ENCODE results near the gene LRRC8E. TPM values are rescaled to one million over a fixed set of nuclear protein-coding genes. Genes with fewer than 3 reads are reported as not detected.

Gene LRRC8E
- total RNA-seq, 1 experiment from 2014 or later = 3.0 TPM

GRCh38 chr19:7930765-7931164 is 42.5 kb downstream of the LRRC8E start:
- POLR2A ChIA-PET = interaction anchor here (0.6 to 0.9 kb wide), 3 partner anchors 13 to 138 kb away, joined by 3 to 5 read pairs (median 3); partner anchors contain the start of gene TIMM44

More at GRCh38 chr19:7930765-7931164, 42.5 kb downstream of the LRRC8E start:
- peaks cover 4% of the 10 kb centered on the region; the same call in 1 of the 2 replicates for H3K4me1 Mint-ChIP-seq
- H3K4me3 Mint-ChIP-seq = no peak overlapping the region
- H3K27me3 Mint-ChIP-seq (ENCODE audit: low read depth) = no peaks in the 10 kb centered on the region
- H3K27ac Mint-ChIP-seq = no peak overlapping the region
- H3K36me3 Mint-ChIP-seq = peaks cover 23% of the 10 kb centered on the region
- no peaks in the 10 kb centered on the region for H3K9me3 Mint-ChIP-seq
- CTCF ChIA-PET = interaction anchor here (1.6 to 2.5 kb wide), 3 partner anchors 10 to 13 kb away, joined by 4 to 43 read pairs (median 39); partner anchors contain the start of genes SNAPC2 and TIMM44
- TF ChIP-seq SOX15 (CRISPR knock-in tag; IDR thresholded peaks at IDR 0.05) (no peak), TCF7 (CRISPR knock-in tag; IDR thresholded peaks at IDR 0.05; ENCODE audit: low read depth) (no peak), STAT6 (CRISPR knock-in tag; conservative IDR thresholded peaks at IDR 0.05; ENCODE audit: low read depth) (no peak), E2F5 (CRISPR knock-in tag; IDR thresholded peaks at IDR 0.05) (no peak), ZNF532 (CRISPR knock-in tag; IDR thresholded peaks at IDR 0.05; ENCODE audit: borderline replicate concordance) (no peak), ZNF396 (CRISPR knock-in tag; IDR thresholded peaks at IDR 0.05; ENCODE audit: borderline replicate concordance) (no peak), MXD4 (CRISPR knock-in tag; IDR thresholded peaks at IDR 0.05; ENCODE audit: borderline replicate concordance) (no peak), FOXK1 (CRISPR knock-in tag; IDR thresholded peaks at IDR 0.05) (no peak), ATF3 (CRISPR knock-in tag; conservative IDR thresholded peaks at IDR 0.05) (no peak), ZNF219 (CRISPR knock-in tag; IDR thresholded peaks at IDR 0.05; ENCODE audit: borderline replicate concordance) (no peak), CTCF (IDR thresholded peaks at IDR 0.05) (no peak)
- no peak for ATAC-seq
- DNase-seq (ENCODE audit: low spot score) = no peak

Measured in WTC11 (cell line).